ENCODE measurements around the gene PURA.

PURA gene

GRCh38 chr5:140159014-140159927 is 45.4 kb downstream of the PURA start:
- Mint-ChIP-seq H3K9me3 (no peaks in the 10 kb centered on the region), H3K27me3 (no peaks in the 10 kb centered on the region), H3K4me3 (no peak overlapping the region), H3K27ac (no peak overlapping the region), H3K4me1 (peaks cover 7% of the 10 kb centered on the region)
- DNase-seq (no peak), ATAC-seq (no peak)

GRCh38 chr5:140162275-140162674 is 48.4 kb downstream of the PURA start:
- Mint-ChIP-seq H3K9me3 (no peaks in the 10 kb centered on the region), H3K27ac (no peak overlapping the region), H3K4me3 (no peak overlapping the region), H3K27me3 (no peaks in the 10 kb centered on the region), H3K4me1 (peaks cover 2% of the 10 kb centered on the region)
- no peak for DNase-seq
- ATAC-seq, result no peak

GRCh38 chr5:140162781-140163180 is 48.9 kb downstream of the PURA start:
- DNase-seq (no peak), ATAC-seq (no peak)
- Mint-ChIP-seq H3K27ac (no peak overlapping the region), H3K27me3 (no peaks in the 10 kb centered on the region), H3K9me3 (no peaks in the 10 kb centered on the region), H3K4me3 (no peak overlapping the region), H3K4me1 (no peaks in the 10 kb centered on the region)

GRCh38 chr5:140165101-140165922 is 51.4 kb downstream of the PURA start:
- H3K9me3 Mint-ChIP-seq, result no peaks in the 10 kb centered on the region
- H3K4me1 Mint-ChIP-seq, result no peaks in the 10 kb centered on the region
- ATAC-seq, result no peak
- H3K4me3 Mint-ChIP-seq, result no peak overlapping the region
- no peak for DNase-seq
- no peaks in the 10 kb centered on the region for H3K27me3 Mint-ChIP-seq
- H3K27ac Mint-ChIP-seq, result no peak overlapping the region

GRCh38 chr5:140165923-140166270 is 52.0 kb downstream of the PURA start:
- no peak overlapping the region for H3K4me3 Mint-ChIP-seq
- DNase-seq (no peak), ATAC-seq (no peak)
- no peaks in the 10 kb centered on the region for H3K27me3 Mint-ChIP-seq
- H3K9me3 Mint-ChIP-seq, result no peaks in the 10 kb centered on the region
- no peak overlapping the region for H3K27ac Mint-ChIP-seq
- H3K4me1 Mint-ChIP-seq, result no peaks in the 10 kb centered on the region

GRCh38 chr5:140166911-140167310 is 53.0 kb downstream of the PURA start:
- DNase-seq, result no peak
- Mint-ChIP-seq H3K9me3 (no peaks in the 10 kb centered on the region), H3K4me3 (no peak overlapping the region), H3K27ac (no peak overlapping the region), H3K27me3 (no peaks in the 10 kb centered on the region), H3K4me1 (no peaks in the 10 kb centered on the region)
- no peak for ATAC-seq

- H3K27ac Mint-ChIP-seq, result peak overlapping the region in 1 of 2 donors; percentile 64
- ATAC-seq, result no peak
Observed at GRCh38 chr5:140168371-140168770, 54.5 kb downstream of the PURA start.

GRCh38 chr5:140169410-140169809 is 55.5 kb downstream of the PURA start:
- no peak overlapping the region for H3K27ac Mint-ChIP-seq
- H3K4me1 Mint-ChIP-seq, result peaks cover 5% of the 10 kb centered on the region
- H3K27me3 Mint-ChIP-seq, result no peaks in the 10 kb centered on the region
- H3K4me3 Mint-ChIP-seq, result no peak overlapping the region
- DNase-seq (no peak), ATAC-seq (no peak)
- no peaks in the 10 kb centered on the region for H3K9me3 Mint-ChIP-seq

More at GRCh38 chr5:140168371-140168770, 54.5 kb downstream of the PURA start:
- Mint-ChIP-seq H3K4me1 (no peaks in the 10 kb centered on the region), H3K4me3 (no peak overlapping the region), H3K9me3 (no peaks in the 10 kb centered on the region), H3K27me3 (no peaks in the 10 kb centered on the region)
- DNase-seq, result no peak

- Mint-ChIP-seq H3K9me3 (no peaks in the 10 kb centered on the region), H3K27me3 (peaks cover 7% of the 10 kb centered on the region), H3K4me3 (no peak overlapping the region), H3K27ac (no peak overlapping the region), H3K4me1 (peaks cover 16% of the 10 kb centered on the region)
- DNase-seq, result no peak
- ATAC-seq, result no peak
Observed at GRCh38 chr5:140172483-140172882, 58.6 kb downstream of the PURA start.

- H3K9me3 Mint-ChIP-seq, result no peaks in the 10 kb centered on the region
- H3K27ac Mint-ChIP-seq, result no peak overlapping the region
- peaks cover 7% of the 10 kb centered on the region for H3K27me3 Mint-ChIP-seq
- no peak for DNase-seq
- H3K4me3 Mint-ChIP-seq, result peak overlapping the region; percentile 97 to 98
- ATAC-seq, result no peak
- H3K4me1 Mint-ChIP-seq, result peaks cover 16% of the 10 kb centered on the region
Observed at GRCh38 chr5:140174014-140174413, 60.1 kb downstream of the PURA start.

- DNase-seq, result peak; percentile 91 to 95
- Mint-ChIP-seq H3K4me3 (peak within 1 kb of the TSS; percentile 97 to 98), H3K27ac (peak within 1 kb of the TSS; percentile 91 to 93), H3K4me1 (peaks cover 16% of the 10 kb centered on the region), H3K27me3 (peaks cover 7% of the 10 kb centered on the region), H3K9me3 (no peaks in the 10 kb centered on the region)
- peak; percentile 92 for ATAC-seq
Observed at GRCh38 chr5:140174465-140175366, 60.8 kb downstream of the PURA start, which contains the start of gene CYSTM1. CYSTM1 (plus strand) TSS chr5:140175188; CDS start chr5:140194466, 19,278 bp downstream.
